Measurements from ENCODE around the gene LZTS3. TPM values are rescaled to one million over a fixed set of nuclear protein-coding genes. Genes with fewer than 3 reads are reported as not detected.
"Not testable (repeated sequence)": the region's sequence is repeated elsewhere in the genome, so short reads cannot be mapped to it uniquely, and the experiment has no call there.

Gene LZTS3
- polyA plus RNA-seq, 3 donors = 0.05 to 0.45 TPM; not detected in 1

DNA sequence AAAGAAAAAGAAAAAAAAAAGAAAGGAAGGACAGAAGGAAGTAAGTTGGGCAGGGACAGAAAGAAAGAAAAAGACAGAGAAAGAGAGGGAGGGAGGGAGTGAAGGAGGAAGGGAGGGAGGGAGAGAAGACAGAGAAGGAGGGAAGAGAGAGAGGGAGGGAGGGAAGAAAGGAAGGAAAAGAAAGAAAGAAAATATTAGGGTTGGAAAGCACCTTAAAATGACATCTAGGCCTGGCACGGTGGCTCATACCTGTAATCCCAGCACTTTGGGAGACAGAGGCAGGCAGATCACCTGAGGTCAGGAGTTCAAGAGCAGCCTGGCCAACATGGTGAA lies 46.9 kb downstream of the LZTS3 start:
- no CpG with 5 or more reads among the region's 1 CpG for WGBS (ENCODE audit: insufficient coverage)
- no peaks in the 10 kb centered on the region for H3K27me3 Mint-ChIP-seq (ENCODE audit: low read depth in 3 of 3)

DNA sequence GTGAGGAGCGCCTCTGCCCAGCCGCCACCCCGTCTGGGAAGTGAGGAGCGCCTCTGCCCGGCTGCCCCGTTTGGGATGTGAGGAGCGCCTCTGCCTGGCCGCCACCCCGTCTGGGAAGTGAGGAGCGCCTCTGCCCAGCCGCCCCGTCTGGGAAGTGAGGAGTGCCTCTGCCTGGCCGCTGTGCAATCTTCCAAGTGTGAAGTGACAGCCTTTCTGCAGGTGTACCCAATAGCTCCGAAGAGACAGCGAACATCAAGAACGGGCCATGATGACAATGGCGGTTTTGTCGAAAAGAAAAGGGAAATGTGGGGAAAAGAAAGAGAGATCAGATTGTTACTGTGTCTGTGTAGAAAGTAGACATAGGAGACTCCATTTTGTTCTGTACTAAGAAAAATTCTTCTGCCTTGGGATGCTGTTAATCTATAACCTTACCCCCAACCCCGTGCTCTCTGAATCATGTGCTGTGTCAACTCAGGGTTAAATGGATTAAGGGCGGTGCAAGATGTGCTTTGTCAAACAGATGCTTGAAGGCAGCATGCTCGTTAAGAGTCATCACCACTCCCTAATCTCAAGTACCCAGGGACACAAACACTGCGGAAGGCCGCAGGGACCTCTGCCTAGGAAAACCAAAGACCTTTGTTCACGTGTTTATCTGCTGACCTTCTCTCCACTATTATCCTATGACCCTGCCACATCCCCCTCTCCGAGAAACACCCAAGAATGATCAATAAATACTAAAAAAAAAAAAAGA lies 47.4 kb downstream of the LZTS3 start:
- H3K4me3 Mint-ChIP-seq; H3K27ac ChIP-seq (ENCODE audit: low read depth in 1 of 2, low read length in 2 of 2); H3K4me1 ChIP-seq (ENCODE audit: control insufficient read depth in 1 of 2, insufficient read depth in 2 of 2, low read length in 2 of 2); H2AFZ ChIP-seq (ENCODE audit: insufficient read depth, low read depth, low read length, poor library complexity, severe bottlenecking); H3K4me3 ChIP-seq (replicated peaks in 1 of 3; ENCODE audit: low read depth in 2 of 3, low read length in 3 of 3); H3K4me1 Mint-ChIP-seq; DNase-seq; H3K9ac ChIP-seq (ENCODE audit: insufficient read depth, low read length, poor library complexity, severe bottlenecking); H3K27ac Mint-ChIP-seq; H3K27me3 Mint-ChIP-seq (ENCODE audit: low read depth in 3 of 3); H3K4me2 ChIP-seq (replicated peaks; ENCODE audit: extremely low read depth, low read length, poor library complexity, severe bottlenecking); H3K27me3 ChIP-seq (ENCODE audit: control insufficient read depth in 2 of 2, insufficient read depth in 2 of 2, low read length in 2 of 2); intact Hi-C loops (cut with micrococcal nuclease): not testable (repeated sequence)
- H3K36me3 Mint-ChIP-seq = peaks cover 45 to 62% of the 10 kb centered on the region in 2 donors
- Histone ChIP-seq H3K79me2 (ENCODE audit: insufficient read depth, low read length) (peaks cover 14% of the 10 kb centered on the region), H4K20me1 (ENCODE audit: insufficient read depth, low read length) (peaks cover 27% of the 10 kb centered on the region), H3K36me3 (replicated peaks in 1 of 2; ENCODE audit: control insufficient read depth in 1 of 2, insufficient read depth in 2 of 2, low read length in 2 of 2) (peaks cover 28 to 49% of the 10 kb centered on the region in 2 donors), H3K9me3 (replicated peaks in 1 of 2; ENCODE audit: control insufficient read depth in 1 of 2, insufficient read depth in 1 of 2, low read length in 2 of 2) (peaks cover 37 to 40% of the 10 kb centered on the region in 2 donors)
- peaks cover 31 to 52% (median 45%) of the 10 kb centered on the region in 7 donors for H3K9me3 Mint-ChIP-seq
- WGBS (ENCODE audit: insufficient coverage) = 97% methylated on average over 15 of the region's 25 CpGs

More for the DNA sequence above, 46.9 kb downstream of the LZTS3 start:
- peaks cover 29% of the 10 kb centered on the region for H4K20me1 ChIP-seq (ENCODE audit: insufficient read depth, low read length)
- DNase-seq = no peak
- peaks cover 5% of the 10 kb centered on the region for H3K4me1 Mint-ChIP-seq
- H3K27me3 ChIP-seq (ENCODE audit: control insufficient read depth in 2 of 2, insufficient read depth in 2 of 2, low read length in 2 of 2) = no peaks in the 10 kb centered on the region
- H3K36me3 Mint-ChIP-seq = peaks cover 41 to 56% of the 10 kb centered on the region in 2 donors
- H3K4me2 ChIP-seq (replicated peaks; ENCODE audit: extremely low read depth, low read length, poor library complexity, severe bottlenecking) = no peak overlapping the region
- peaks cover 37 to 40% of the 10 kb centered on the region in 2 donors for H3K9me3 ChIP-seq (replicated peaks in 1 of 2; ENCODE audit: control insufficient read depth in 1 of 2, insufficient read depth in 1 of 2, low read length in 2 of 2)
- no peak overlapping the region for H3K4me3 ChIP-seq (replicated peaks in 1 of 3; ENCODE audit: low read depth in 2 of 3, low read length in 3 of 3)
- peaks cover 31 to 52% (median 45%) of the 10 kb centered on the region in 7 donors for H3K9me3 Mint-ChIP-seq
- H2AFZ ChIP-seq (ENCODE audit: insufficient read depth, low read depth, low read length, poor library complexity, severe bottlenecking) = no peak overlapping the region
- H3K4me1 ChIP-seq (ENCODE audit: control insufficient read depth in 1 of 2, insufficient read depth in 2 of 2, low read length in 2 of 2) = no peaks in the 10 kb centered on the region
- intact Hi-C loops (cut with micrococcal nuclease) = no loop called here
- H3K79me2 ChIP-seq (ENCODE audit: insufficient read depth, low read length) = peaks cover 14% of the 10 kb centered on the region
- no peak overlapping the region for H3K27ac Mint-ChIP-seq
- no peak overlapping the region for H3K27ac ChIP-seq (ENCODE audit: low read depth in 1 of 2, low read length in 2 of 2)
- H3K9ac ChIP-seq (ENCODE audit: insufficient read depth, low read length, poor library complexity, severe bottlenecking) = no peak overlapping the region
- TF ChIP-seq, protein P1, sequence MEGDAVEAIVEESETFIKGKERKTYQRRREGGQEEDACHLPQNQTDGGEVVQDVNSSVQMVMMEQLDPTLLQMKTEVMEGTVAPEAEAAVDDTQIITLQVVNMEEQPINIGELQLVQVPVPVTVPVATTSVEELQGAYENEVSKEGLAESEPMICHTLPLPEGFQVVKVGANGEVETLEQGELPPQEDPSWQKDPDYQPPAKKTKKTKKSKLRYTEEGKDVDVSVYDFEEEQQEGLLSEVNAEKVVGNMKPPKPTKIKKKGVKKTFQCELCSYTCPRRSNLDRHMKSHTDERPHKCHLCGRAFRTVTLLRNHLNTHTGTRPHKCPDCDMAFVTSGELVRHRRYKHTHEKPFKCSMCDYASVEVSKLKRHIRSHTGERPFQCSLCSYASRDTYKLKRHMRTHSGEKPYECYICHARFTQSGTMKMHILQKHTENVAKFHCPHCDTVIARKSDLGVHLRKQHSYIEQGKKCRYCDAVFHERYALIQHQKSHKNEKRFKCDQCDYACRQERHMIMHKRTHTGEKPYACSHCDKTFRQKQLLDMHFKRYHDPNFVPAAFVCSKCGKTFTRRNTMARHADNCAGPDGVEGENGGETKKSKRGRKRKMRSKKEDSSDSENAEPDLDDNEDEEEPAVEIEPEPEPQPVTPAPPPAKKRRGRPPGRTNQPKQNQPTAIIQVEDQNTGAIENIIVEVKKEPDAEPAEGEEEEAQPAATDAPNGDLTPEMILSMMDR (IDR thresholded peaks at IDR 0.05) = no peak
- H3K36me3 ChIP-seq (replicated peaks in 1 of 2; ENCODE audit: control insufficient read depth in 1 of 2, insufficient read depth in 2 of 2, low read length in 2 of 2) = peaks cover 23 to 44% of the 10 kb centered on the region in 2 donors
- H3K4me3 Mint-ChIP-seq = no peak overlapping the region

DNA sequence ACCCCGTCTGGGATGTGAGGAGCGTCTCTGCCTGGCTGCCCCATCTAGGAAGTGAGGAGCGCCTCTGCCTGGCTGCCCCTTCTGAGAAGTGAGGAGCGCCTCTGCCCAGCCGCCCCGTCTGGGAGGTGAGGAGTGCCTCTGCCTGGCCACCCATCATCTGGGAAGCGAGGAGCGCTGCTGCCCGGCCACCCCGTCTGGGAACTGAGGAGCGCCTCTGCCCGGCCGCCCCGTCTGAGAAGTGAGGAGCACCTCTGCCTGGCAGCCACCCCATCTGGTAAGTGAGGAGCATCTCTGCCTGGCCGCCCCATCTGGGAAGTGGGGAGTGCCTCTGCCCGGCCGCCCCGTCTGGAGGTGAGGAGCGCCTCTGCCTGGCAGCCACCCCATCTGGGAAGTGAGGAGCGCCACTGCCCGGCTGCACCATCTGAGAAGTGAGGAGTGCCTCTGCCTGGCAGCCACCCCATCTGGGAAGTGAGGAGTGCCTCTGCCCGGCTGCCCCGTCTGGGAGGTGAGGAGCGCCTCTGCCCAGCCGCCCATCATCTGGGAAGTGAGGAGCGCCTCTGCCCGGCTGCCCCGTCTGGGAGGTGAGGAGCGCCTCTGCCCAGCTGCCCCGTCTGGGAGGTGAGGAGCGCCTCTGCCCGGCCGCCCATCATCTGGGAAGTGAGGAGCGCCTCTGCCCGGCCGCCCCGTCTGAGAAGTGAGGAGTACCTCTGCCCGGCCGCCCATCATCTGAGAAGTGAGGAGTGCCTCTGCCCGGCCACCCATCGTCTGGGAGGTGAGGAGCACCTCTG lies 48.4 kb downstream of the LZTS3 start:
- H3K4me1 Mint-ChIP-seq; H3K27me3 ChIP-seq (ENCODE audit: control insufficient read depth in 2 of 2, insufficient read depth in 2 of 2, low read length in 2 of 2); H3K9ac ChIP-seq (ENCODE audit: insufficient read depth, low read length, poor library complexity, severe bottlenecking); H2AFZ ChIP-seq (ENCODE audit: insufficient read depth, low read depth, low read length, poor library complexity, severe bottlenecking); H3K4me3 ChIP-seq (replicated peaks in 1 of 3; ENCODE audit: low read depth in 2 of 3, low read length in 3 of 3); H3K27me3 Mint-ChIP-seq (ENCODE audit: low read depth in 3 of 3); DNase-seq; H3K27ac ChIP-seq (ENCODE audit: low read depth in 1 of 2, low read length in 2 of 2); H3K4me2 ChIP-seq (replicated peaks; ENCODE audit: extremely low read depth, low read length, poor library complexity, severe bottlenecking); H3K27ac Mint-ChIP-seq; intact Hi-C loops (cut with micrococcal nuclease); H3K4me1 ChIP-seq (ENCODE audit: control insufficient read depth in 1 of 2, insufficient read depth in 2 of 2, low read length in 2 of 2); H3K4me3 Mint-ChIP-seq: not testable (repeated sequence)
- Histone ChIP-seq H3K36me3 (replicated peaks in 1 of 2; ENCODE audit: control insufficient read depth in 1 of 2, insufficient read depth in 2 of 2, low read length in 2 of 2) (peaks cover 33 to 57% of the 10 kb centered on the region in 2 donors), H3K9me3 (replicated peaks in 1 of 2; ENCODE audit: control insufficient read depth in 1 of 2, insufficient read depth in 1 of 2, low read length in 2 of 2) (peaks cover 37 to 40% of the 10 kb centered on the region in 2 donors), H4K20me1 (ENCODE audit: insufficient read depth, low read length) (peaks cover 23% of the 10 kb centered on the region), H3K79me2 (ENCODE audit: insufficient read depth, low read length) (peaks cover 14% of the 10 kb centered on the region)
- peaks cover 31 to 52% (median 45%) of the 10 kb centered on the region in 7 donors for H3K9me3 Mint-ChIP-seq
- peaks cover 50 to 72% of the 10 kb centered on the region in 2 donors for H3K36me3 Mint-ChIP-seq
- WGBS (ENCODE audit: insufficient coverage) = over 99% methylated on average over 31 of the region's 41 CpGs
